Measurements from ENCODE around the gene PRRX2.
"Not testable (repeated sequence)": the region's sequence is repeated elsewhere in the genome, so short reads cannot be mapped to it uniquely, and the experiment has no call there.

PRRX2 gene

GRCh38 chr9:129735546-129735945 lies 70.1 kb downstream of the PRRX2 start:
- no peak for DNase-seq (ENCODE audit: low read depth)

GRCh38 chr9:129736334-129736733 lies 70.9 kb downstream of the PRRX2 start:
- DNase-seq (ENCODE audit: low read depth) = no peak

GRCh38 chr9:129737479-129738274 lies 72.2 kb downstream of the PRRX2 start:
- DNase-seq (ENCODE audit: low read depth) = peak; percentile 87

- DNase-seq (ENCODE audit: low read depth) = no peak
These were observed 74.0 kb downstream of the PRRX2 start for GRCh38 chr9:129739432-129739831.

- DNase-seq (ENCODE audit: low read depth) = no peak
These were observed 74.7 kb downstream of the PRRX2 start for GRCh38 chr9:129740174-129740573.

- DNase-seq (ENCODE audit: low read depth) = no peak
These were observed 75.4 kb downstream of the PRRX2 start for GRCh38 chr9:129740666-129741464.

- no peak for DNase-seq (ENCODE audit: low read depth)
These were observed 79.8 kb downstream of the PRRX2 start for GRCh38 chr9:129745200-129745599.

GRCh38 chr9:129746092-129746777 lies 80.8 kb downstream of the PRRX2 start:
- DNase-seq (ENCODE audit: low read depth) = no peak

- no peak for DNase-seq (ENCODE audit: low read depth)
These were observed 82.8 kb downstream of the PRRX2 start for GRCh38 chr9:129748249-129748648.

- DNase-seq (ENCODE audit: low read depth) = not testable (repeated sequence)
These were observed 83.6 kb downstream of the PRRX2 start for GRCh38 chr9:129749052-129749451.

- DNase-seq (ENCODE audit: low read depth) = no peak
These were observed 84.1 kb downstream of the PRRX2 start for GRCh38 chr9:129749575-129749974.

- no peak for DNase-seq (ENCODE audit: low read depth)
These were observed 84.7 kb downstream of the PRRX2 start for GRCh38 chr9:129750013-129750638.

GRCh38 chr9:129751841-129752801 lies 86.7 kb downstream of the PRRX2 start:
- no peak for DNase-seq (ENCODE audit: low read depth)

GRCh38 chr9:129752900-129753729 lies 87.7 kb downstream of the PRRX2 start, which contains the start of gene PTGES:
Gene PTGES, minus strand, starts transcription at chr9:129753042. Its CDS starts 30 bp downstream, at chr9:129753012.
- peak; percentile 40 for DNase-seq (ENCODE audit: low read depth)

- DNase-seq (ENCODE audit: low read depth) = no peak
These were observed 89.7 kb downstream of the PRRX2 start for GRCh38 chr9:129755151-129755550.

- no peak for DNase-seq (ENCODE audit: low read depth)
These were observed 90.7 kb downstream of the PRRX2 start for GRCh38 chr9:129756191-129756590.

GRCh38 chr9:129757045-129757444 lies 91.6 kb downstream of the PRRX2 start:
- no peak for DNase-seq (ENCODE audit: low read depth)

GRCh38 chr9:129759319-129759718 lies 93.9 kb downstream of the PRRX2 start:
- no peak for DNase-seq (ENCODE audit: low read depth)

GRCh38 chr9:129759804-129760502 lies 94.5 kb downstream of the PRRX2 start:
- no peak for DNase-seq (ENCODE audit: low read depth)
